GM12878 (cell line): ENCODE results near the gene STXBP1. TPM values are rescaled to one million over a fixed set of nuclear protein-coding genes. Genes with fewer than 3 reads are reported as not detected.

Experiments
- ATAC-seq: fragments of 200-7000 bp; cut with Tn5 transposase; 3 replicates; pipeline ENCODE4 v1.9.1; 2020; ENCODE audit warnings: mild to moderate bottlenecking, moderate library complexity
- BruUV-seq: library from RNA; stranded (reverse); fragments of 400-500 nt; replicated peaks from 2 replicates; lab custom pipeline; 2021; lab: Mats Ljungman, UMichigan
- CTCF ChIA-PET: fragments of 300-600 bp; sonication (Branson Sonifier 250); formaldehyde crosslinking; extraction: SDS; loops from one replicate; lab custom pipeline; 2021; ENCODE audit warnings: inconsistent platforms; lab: Yijun Ruan, JAX
- POLR2A ChIA-PET: fragments of 350-600 bp; formaldehyde crosslinking; extraction: SDS; loops from one replicate; lab custom pipeline; 2021; ENCODE audit warnings: inconsistent platforms; lab: Charles Lee
- RAD21 ChIA-PET: fragments of 300-600 bp; sonication (Branson Sonifier 250); formaldehyde crosslinking; loops from one replicate; lab custom pipeline; 2023; ENCODE audit warnings: antibody characterized with exemption; ENCODE audit not compliant: unreplicated experiment; lab: Charles Lee
- SMC1A ChIA-PET: fragments of 300-600 bp; sonication (Branson Sonifier 250); formaldehyde crosslinking; loops from one replicate; lab custom pipeline; 2023; ENCODE audit not compliant: unreplicated experiment, uncharacterized antibody; lab: Charles Lee
- DNase-seq: peaks from one replicate; pipeline ENCODE4 v3.0.0-alpha.2; 2011; ENCODE audit warnings: low read depth, low spot score
- FAIRE-seq: peaks from 3 replicates; lab custom pipeline; 2011; peaks lifted over from hg19 to GRCh38; lab: Jason Lieb, UNC
- H2AFZ ChIP-seq: 2 replicates; pipeline ENCODE4 v1.6.0; 2011; ENCODE audit warnings: low read depth, low read length, control low read depth; ENCODE audit not compliant: control insufficient read depth
- H3K27ac ChIP-seq: 2 replicates; pipeline ENCODE4 v1.5.1; 2011; ENCODE audit warnings: control low read depth; ENCODE audit not compliant: control insufficient read depth, insufficient read depth
- H3K27me3 ChIP-seq, 2 experiments: replicated peaks in 1 of 2; 2 replicates each; pipeline versions ENCODE4 v1.6.0 to v1.6.1; 2011; ENCODE audit warnings: low read length in 1 of 2; ENCODE audit not compliant: control insufficient read depth in 2 of 2, insufficient read depth in 2 of 2
- H3K36me3 ChIP-seq, 2 experiments: 2 replicates each; pipeline ENCODE4 v1.5.1; 2011; ENCODE audit warnings: low read length in 1 of 2; ENCODE audit not compliant: control insufficient read depth in 2 of 2, insufficient read depth in 2 of 2
- H3K4me1 ChIP-seq: 2 replicates; pipeline ENCODE4 v1.6.1; 2011; ENCODE audit warnings: mild to moderate bottlenecking, low read length, moderate library complexity, mixed read lengths; ENCODE audit not compliant: control insufficient read depth, insufficient read depth
- H3K4me2 ChIP-seq: 2 replicates; pipeline ENCODE4 v1.6.0; 2011; ENCODE audit warnings: control low read depth; ENCODE audit not compliant: control insufficient read depth, insufficient read depth
- H3K4me3 ChIP-seq: fragments of 200-600 bp; sonication (generic); 2 replicates; pipeline ENCODE4 v1.5.1; 2016
- H3K79me2 ChIP-seq: 2 replicates; pipeline ENCODE4 v1.6.0; 2011; ENCODE audit warnings: low read length; ENCODE audit not compliant: control insufficient read depth, insufficient read depth
- H3K9ac ChIP-seq: 2 replicates; pipeline ENCODE4 v1.8.0; 2011; ENCODE audit warnings: low read length, control low read depth, mixed read lengths; ENCODE audit not compliant: control insufficient read depth, insufficient read depth
- H3K9me3 ChIP-seq: replicated peaks from 3 replicates; pipeline ENCODE4 v1.5.1; 2011; ENCODE audit warnings: mild to moderate bottlenecking, low read length; ENCODE audit not compliant: control insufficient read depth, insufficient read depth
- H4K20me1 ChIP-seq: 2 replicates; pipeline ENCODE4 v1.6.0; 2011; ENCODE audit not compliant: control insufficient read depth, insufficient read depth
- ATF3 ChIP-seq: IDR thresholded peaks from 2 replicates; pipeline ENCODE4 v1.6.1; 2011; ENCODE audit warnings: low read depth, mild to moderate bottlenecking, low read length, moderate library complexity, borderline replicate concordance; ENCODE audit errors: extremely low read depth
- BCL11A ChIP-seq: IDR thresholded peaks from 2 replicates; pipeline ENCODE4 v1.6.1; 2011; ENCODE audit warnings: low read depth, low read length
- BHLHE40 ChIP-seq, 2 experiments: fragments of 450-650 bp in 1 of 2; IDR thresholded peaks; 2 replicates each; pipeline ENCODE4 v1.6.1; 2011 to 2017; ENCODE audit warnings: low read depth in 2 of 2, borderline replicate concordance in 1 of 2, improper control_type of control experiment in 1 of 2, low read length in 1 of 2, mild to moderate bottlenecking in 1 of 2
- CREB1 ChIP-seq: IDR thresholded peaks from 2 replicates; pipeline ENCODE4 v1.6.1; 2012; ENCODE audit warnings: low read depth, mild to moderate bottlenecking, inconsistent platforms
- EP300 ChIP-seq, 2 experiments: fragments of 150-350 bp in 1 of 2; IDR thresholded peaks; 2 replicates each; pipeline ENCODE4 v1.6.1; 2011 to 2012; ENCODE audit warnings: low read depth in 2 of 2, low read length in 2 of 2, borderline replicate concordance in 1 of 2, improper control_type of control experiment in 1 of 2, inconsistent platforms in 1 of 2; ENCODE audit not compliant: control insufficient read depth in 1 of 2
- FOXM1 ChIP-seq: IDR thresholded peaks from 2 replicates; pipeline ENCODE4 v1.6.1; 2012; ENCODE audit warnings: low read depth, mild to moderate bottlenecking, inconsistent platforms, low read length, moderate library complexity
- HDAC2 ChIP-seq: fragments of 200-600 bp; sonication (generic); IDR thresholded peaks from 2 replicates; pipeline ENCODE4 v1.6.1; 2017
- HDAC6 ChIP-seq: fragments of 200-600 bp; sonication (generic); IDR thresholded peaks from one replicate; pipeline ENCODE4 v1.8.0; 2017; ENCODE audit warnings: antibody characterized with exemption; ENCODE audit not compliant: unreplicated experiment
- IKZF1 ChIP-seq: fragments of 450-650 bp; conservative IDR thresholded peaks from 2 replicates; pipeline ENCODE4 v1.6.1; 2017; ENCODE audit warnings: antibody characterized with exemption, mild to moderate bottlenecking
- JUNB ChIP-seq: IDR thresholded peaks from 2 replicates; pipeline ENCODE4 v1.6.1; 2016; ENCODE audit warnings: antibody characterized with exemption, mild to moderate bottlenecking
- MTA3 ChIP-seq: IDR thresholded peaks from 2 replicates; pipeline ENCODE4 v1.6.1; 2012; ENCODE audit warnings: low read length, inconsistent platforms, borderline replicate concordance
- NR2C2 ChIP-seq: IDR thresholded peaks from 2 replicates; pipeline ENCODE4 v1.6.1; 2011; ENCODE audit warnings: borderline replicate concordance, low read depth; ENCODE audit not compliant: control insufficient read depth, insufficient read length
- PAX5 ChIP-seq: IDR thresholded peaks from 2 replicates; pipeline ENCODE4 v1.6.1; 2011; ENCODE audit warnings: low read depth, low read length, borderline replicate concordance
- ZNF24 ChIP-seq: fragments of 450-650 bp; IDR thresholded peaks from 2 replicates; pipeline ENCODE4 v1.6.1; 2017; ENCODE audit warnings: antibody characterized with exemption, mild to moderate bottlenecking
- WGBS: methylation state at CpG from one replicate; pipeline ENCODE4 v1.1.6; 2016; ENCODE audit warnings: low lambda C conversion rate; ENCODE audit not compliant: insufficient replicate concordance, insufficient coverage; ENCODE audit errors: missing lambda C conversion rate; 5-methylcytosine and 5-hydroxymethylcytosine counted together
- in situ Hi-C: fragments of 300-500 bp; cut with MboI; formaldehyde crosslinking; loops from 9 replicates; pipeline ENCODE4 v1.14.3; 2018; ENCODE audit warnings: mixed read lengths
- intact Hi-C: fragments of 100-400 bp; cut with micrococcal nuclease; formaldehyde crosslinking; loops from one replicate; pipeline ENCODE4 v1.14.2; 2022; ENCODE audit not compliant: unreplicated experiment
- polyA plus RNA-seq, 11 experiments: library from polyadenylated mRNA; depleted of rRNA in 4 of 11; unstranded in 6 of 11; stranded (reverse) in 5 of 11; fragments of >200 nt; fragmentation: Nextera tagmentation in 4 of 11; fragmentation: Illumina TruSeq in 1 of 11; extraction: Ambion mirVana in 4 of 11; extraction: Trizol in 1 of 11; gene quantifications; 1 replicate in 1 of 11; 2 replicates in 10 of 11; pipeline versions ENCODE4 v1.2.1 to v1.2.3, GENCODE V29; 2011 to 2016; ENCODE audit warnings: inconsistent platforms in 2 of 11, missing spikeins in 2 of 11, low read depth in 1 of 11
- total RNA-seq, 4 experiments: library from RNA; depleted of rRNA in 3 of 4; stranded (reverse); fragments of >200 nt in 3 of 4; fragmentation: Illumina TruSeq in 1 of 4; extraction: Trizol in 1 of 4; gene quantifications; 2 replicates each; pipeline versions ENCODE4 v1.2.1 to v1.2.3, GENCODE V29; 2013 to 2021
- TF ChIP-seq, protein P1 (sequence below): fragments of 450-650 bp; IDR thresholded peaks from 2 replicates; pipeline ENCODE4 v1.6.1; 2018; ENCODE audit warnings: borderline replicate concordance, mild to moderate bottlenecking; ENCODE audit not compliant: partially characterized antibody
- TF ChIP-seq, protein P2 (sequence below): fragments of 450-650 bp; IDR thresholded peaks from 2 replicates; pipeline ENCODE4 v1.6.1; 2017; ENCODE audit warnings: mild to moderate bottlenecking, moderate library complexity

STXBP1 gene
- total and polyA plus RNA-seq, 10 of the 15 experiments (the other 5 are each of a cell fraction or from before 2014, with no cell fraction given) = 0.08 to 0.85 (median 0.31) TPM; not detected in 3

- WGBS = 60% methylated on average over 10 of the region's 10 CpGs
- H3K79me2 ChIP-seq = no peaks in the 10 kb centered on the region
- TF ChIP-seq, protein P1, sequence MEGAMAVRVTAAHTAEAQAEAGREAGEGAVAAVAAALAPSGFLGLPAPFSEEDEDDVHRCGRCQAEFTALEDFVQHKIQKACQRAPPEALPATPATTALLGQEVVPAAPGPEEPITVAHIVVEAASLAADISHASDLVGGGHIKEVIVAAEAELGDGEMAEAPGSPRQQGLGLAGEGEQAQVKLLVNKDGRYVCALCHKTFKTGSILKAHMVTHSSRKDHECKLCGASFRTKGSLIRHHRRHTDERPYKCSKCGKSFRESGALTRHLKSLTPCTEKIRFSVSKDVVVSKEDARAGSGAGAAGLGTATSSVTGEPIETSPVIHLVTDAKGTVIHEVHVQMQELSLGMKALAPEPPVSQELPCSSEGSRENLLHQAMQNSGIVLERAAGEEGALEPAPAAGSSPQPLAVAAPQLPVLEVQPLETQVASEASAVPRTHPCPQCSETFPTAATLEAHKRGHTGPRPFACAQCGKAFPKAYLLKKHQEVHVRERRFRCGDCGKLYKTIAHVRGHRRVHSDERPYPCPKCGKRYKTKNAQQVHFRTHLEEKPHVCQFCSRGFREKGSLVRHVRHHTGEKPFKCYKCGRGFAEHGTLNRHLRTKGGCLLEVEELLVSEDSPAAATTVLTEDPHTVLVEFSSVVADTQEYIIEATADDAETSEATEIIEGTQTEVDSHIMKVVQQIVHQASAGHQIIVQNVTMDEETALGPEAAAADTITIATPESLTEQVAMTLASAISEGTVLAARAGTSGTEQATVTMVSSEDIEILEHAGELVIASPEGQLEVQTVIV = no peak
- TF ChIP-seq EP300 (IDR thresholded peaks at IDR 0.05; ENCODE audit: borderline replicate concordance in 1 of 2, control insufficient read depth in 1 of 2, low read depth in 2 of 2, low read length in 2 of 2) = no peak
- no peak for TF ChIP-seq PAX5
- no peak for TF ChIP-seq HDAC6
- TF ChIP-seq NR2C2 = no peak
- no peak for TF ChIP-seq JUNB
- no peak for TF ChIP-seq HDAC2
- no peak for TF ChIP-seq ZNF24
- TF ChIP-seq FOXM1 = no peak
- TF ChIP-seq ATF3 = no peak
- TF ChIP-seq BCL11A = no peak
- TF ChIP-seq MTA3 = no peak
- TF ChIP-seq BHLHE40 (IDR thresholded peaks at IDR 0.05; ENCODE audit: borderline replicate concordance in 1 of 2, low read depth in 2 of 2, low read length in 1 of 2) = no peak
- TF ChIP-seq IKZF1 = no peak
- TF ChIP-seq CREB1 = no peak
- TF ChIP-seq, protein P2, sequence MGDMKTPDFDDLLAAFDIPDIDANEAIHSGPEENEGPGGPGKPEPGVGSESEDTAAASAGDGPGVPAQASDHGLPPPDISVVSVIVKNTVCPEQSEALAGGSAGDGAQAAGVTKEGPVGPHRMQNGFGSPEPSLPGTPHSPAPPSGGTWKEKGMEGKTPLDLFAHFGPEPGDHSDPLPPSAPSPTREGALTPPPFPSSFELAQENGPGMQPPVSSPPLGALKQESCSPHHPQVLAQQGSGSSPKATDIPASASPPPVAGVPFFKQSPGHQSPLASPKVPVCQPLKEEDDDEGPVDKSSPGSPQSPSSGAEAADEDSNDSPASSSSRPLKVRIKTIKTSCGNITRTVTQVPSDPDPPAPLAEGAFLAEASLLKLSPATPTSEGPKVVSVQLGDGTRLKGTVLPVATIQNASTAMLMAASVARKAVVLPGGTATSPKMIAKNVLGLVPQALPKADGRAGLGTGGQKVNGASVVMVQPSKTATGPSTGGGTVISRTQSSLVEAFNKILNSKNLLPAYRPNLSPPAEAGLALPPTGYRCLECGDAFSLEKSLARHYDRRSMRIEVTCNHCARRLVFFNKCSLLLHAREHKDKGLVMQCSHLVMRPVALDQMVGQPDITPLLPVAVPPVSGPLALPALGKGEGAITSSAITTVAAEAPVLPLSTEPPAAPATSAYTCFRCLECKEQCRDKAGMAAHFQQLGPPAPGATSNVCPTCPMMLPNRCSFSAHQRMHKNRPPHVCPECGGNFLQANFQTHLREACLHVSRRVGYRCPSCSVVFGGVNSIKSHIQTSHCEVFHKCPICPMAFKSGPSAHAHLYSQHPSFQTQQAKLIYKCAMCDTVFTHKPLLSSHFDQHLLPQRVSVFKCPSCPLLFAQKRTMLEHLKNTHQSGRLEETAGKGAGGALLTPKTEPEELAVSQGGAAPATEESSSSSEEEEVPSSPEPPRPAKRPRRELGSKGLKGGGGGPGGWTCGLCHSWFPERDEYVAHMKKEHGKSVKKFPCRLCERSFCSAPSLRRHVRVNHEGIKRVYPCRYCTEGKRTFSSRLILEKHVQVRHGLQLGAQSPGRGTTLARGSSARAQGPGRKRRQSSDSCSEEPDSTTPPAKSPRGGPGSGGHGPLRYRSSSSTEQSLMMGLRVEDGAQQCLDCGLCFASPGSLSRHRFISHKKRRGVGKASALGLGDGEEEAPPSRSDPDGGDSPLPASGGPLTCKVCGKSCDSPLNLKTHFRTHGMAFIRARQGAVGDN = no peak
- TF ChIP-seq, all 136 proteins: peak for 0
- Histone ChIP-seq H3K27me3 (no peaks in the 10 kb centered on the region), H3K9me3 (no peaks in the 10 kb centered on the region), H3K4me2 (no peak overlapping the region), H2AFZ (no peak overlapping the region), H3K27ac (no peak overlapping the region), H3K9ac (no peak overlapping the region), H3K4me1 (no peaks in the 10 kb centered on the region), H3K4me3 (no peak overlapping the region), H4K20me1 (no peaks in the 10 kb centered on the region), H3K36me3 (no peaks in the 10 kb centered on the region)
- DNase-seq (no peak), FAIRE-seq (no peak), ATAC-seq (no peak)
- ChIA-PET POLR2A (interaction anchor here (0.6 kb wide), 1 partner anchor 306 kb away, joined by 6 read pairs; no protein-coding TSS in a partner anchor), CTCF (no interaction called here), SMC1A (no interaction called here), RAD21 (no interaction called here)
- in situ Hi-C loops (no loop called here), intact Hi-C loops (no loop called here)
- no TSS peak for BruUV-seq
These were observed 78.7 kb downstream of the STXBP1 start for GRCh38 chr9:127690735-127691134.
